ENCODE results near the gene PHKG2. TPM values are rescaled to one million over a fixed set of nuclear protein-coding genes. Genes with fewer than 3 reads are reported as not detected.

The PHKG2 gene
- total RNA-seq, 8 experiments from 2014 or later: 12.0 to 35.7 (median 18.6) TPM

GRCh38 chr16:30748634-30749445, 615 bp downstream of the PHKG2 start:
- peaks cover 0 to 5% of the 10 kb centered on the region in 2 donors for H3K4me1 ChIP-seq (replicated peaks in 1 of 2)
- ATAC-seq (replicated peaks in 6 of 8): peak; percentile 29 to 70 (median 48)
- in situ Hi-C loops (cut with MboI; ENCODE audit: low pct_unique_long_range_greater_than_20kb in 2 of 9, low sequenced_read_pairs in 9 of 9, unreplicated experiment in 9 of 9): no loop called here
- 53% methylated on average over 3 of the region's 36 CpGs; no CpG with 5 or more reads in 9 of the 10 experiments for WGBS, 10 experiments
- H3K4me3 ChIP-seq: peak overlapping the region; percentile 67 to 83 (median 79)
- H3K27ac ChIP-seq: peak overlapping the region; percentile 79 to 84

- 79 to 100% (median 94%) methylated on average over 1 to 4 of the region's 4 CpGs; no CpG with 5 or more reads in 3 of the 10 experiments for WGBS, 10 experiments
- Histone ChIP-seq H3K4me1 (replicated peaks in 1 of 2) (peaks cover 0 to 5% of the 10 kb centered on the region in 2 donors), H3K4me3 (no peak overlapping the region), H3K27ac (no peak overlapping the region)
- ATAC-seq (replicated peaks in 6 of 8): no peak
- in situ Hi-C loops (cut with MboI; ENCODE audit: low pct_unique_long_range_greater_than_20kb in 2 of 9, low sequenced_read_pairs in 9 of 9, unreplicated experiment in 9 of 9): loop anchor here in 1 of 9 experiments (10.0 kb wide), 1 partner anchor 45 kb away; no protein-coding TSS in a partner anchor
Observed at GRCh38 chr16:30750201-30750600, 2.0 kb downstream of the PHKG2 start.

DNA sequence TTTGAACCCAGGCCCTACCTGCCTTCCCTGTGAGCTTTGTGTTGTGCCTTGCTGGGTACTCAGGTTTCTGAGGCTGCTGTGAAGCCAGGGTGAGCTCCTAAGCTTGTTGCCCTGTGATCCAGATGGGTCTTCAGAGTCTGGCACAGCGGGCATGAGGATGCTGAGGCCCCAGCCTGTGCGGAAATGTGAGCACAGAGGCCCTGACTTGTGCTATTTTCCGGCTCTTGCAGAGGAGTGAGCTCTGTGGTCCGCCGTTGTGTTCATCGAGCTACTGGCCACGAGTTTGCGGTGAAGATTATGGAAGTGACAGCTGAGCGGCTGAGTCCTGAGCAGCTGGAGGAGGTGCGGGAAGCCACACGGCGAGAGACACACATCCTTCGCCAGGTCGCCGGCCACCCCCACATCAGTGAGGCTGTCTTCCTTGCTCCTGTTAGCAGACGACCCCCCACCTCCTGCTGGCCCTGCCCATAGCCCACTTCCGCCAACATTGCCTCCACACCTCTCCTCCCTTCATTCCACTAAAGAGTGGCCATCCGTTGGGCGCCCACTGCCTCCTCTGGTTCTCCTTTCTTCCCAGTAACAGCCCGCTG, 2.7 kb downstream of the PHKG2 start:
- no peak for ATAC-seq (replicated peaks in 6 of 8)
- in situ Hi-C loops (cut with MboI; ENCODE audit: low pct_unique_long_range_greater_than_20kb in 2 of 9, low sequenced_read_pairs in 9 of 9, unreplicated experiment in 9 of 9): loop anchor here in 1 of 9 experiments (10.0 kb wide), 1 partner anchor 46 kb away; no protein-coding TSS in a partner anchor
- Histone ChIP-seq H3K27ac (no peak overlapping the region), H3K4me3 (no peak overlapping the region), H3K4me1 (replicated peaks in 1 of 2) (peaks cover 0 to 5% of the 10 kb centered on the region in 2 donors)
- 71 to 100% (median 98%) methylated on average over 1 to 5 of the region's 20 CpGs; no CpG with 5 or more reads in 6 of the 10 experiments for WGBS, 10 experiments

- ATAC-seq (replicated peaks in 6 of 8): no peak
- 49 to 100% (median 90%) methylated on average over 1 to 2 of the region's 4 CpGs; no CpG with 5 or more reads in 6 of the 10 experiments for WGBS, 10 experiments
- no peak overlapping the region for H3K4me3 ChIP-seq
- H3K27ac ChIP-seq: no peak overlapping the region
- H3K4me1 ChIP-seq (replicated peaks in 1 of 2): no peaks in the 10 kb centered on the region
- in situ Hi-C loops (cut with MboI; ENCODE audit: low pct_unique_long_range_greater_than_20kb in 2 of 9, low sequenced_read_pairs in 9 of 9, unreplicated experiment in 9 of 9): loop anchor here in 1 of 9 experiments (10.0 kb wide), 1 partner anchor 49 kb away; no protein-coding TSS in a partner anchor
Observed at GRCh38 chr16:30753596-30753995, 5.4 kb downstream of the PHKG2 start.

GRCh38 chr16:30755955-30756780, 7.9 kb downstream of the PHKG2 start:
- H3K27ac ChIP-seq: no peak overlapping the region
- in situ Hi-C loops (cut with MboI; ENCODE audit: low pct_unique_long_range_greater_than_20kb in 2 of 9, low sequenced_read_pairs in 9 of 9, unreplicated experiment in 9 of 9): loop anchor here in 1 of 9 experiments (10.0 kb wide), 1 partner anchor 51 kb away; no protein-coding TSS in a partner anchor
- peak in 3 of 8 experiments; percentile 2 to 10 (median 8) for ATAC-seq (replicated peaks in 6 of 8)
- no peak overlapping the region for H3K4me3 ChIP-seq
- 80 to 100% (median 96%) methylated on average over 1 to 5 of the region's 20 CpGs for WGBS, 10 experiments
- H3K4me1 ChIP-seq (replicated peaks in 1 of 2): peaks cover 6 to 7% of the 10 kb centered on the region in 2 donors

DNA sequence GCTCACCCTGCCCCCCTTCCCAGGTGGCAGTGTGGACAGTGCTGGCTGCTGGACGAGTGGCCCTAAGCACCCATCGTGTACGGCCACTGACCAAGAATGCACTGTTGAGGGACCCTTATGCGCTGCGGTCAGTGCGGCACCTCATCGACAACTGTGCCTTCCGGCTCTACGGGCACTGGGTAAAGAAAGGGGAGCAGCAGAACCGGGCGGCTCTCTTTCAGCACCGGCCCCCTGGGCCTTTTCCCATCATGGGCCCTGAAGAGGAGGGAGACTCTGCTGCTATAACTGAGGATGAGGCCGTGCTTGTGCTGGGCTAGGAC, 8.5 kb downstream of the PHKG2 start:
- ATAC-seq (replicated peaks in 6 of 8): no peak
- no peak overlapping the region for H3K27ac ChIP-seq
- H3K4me3 ChIP-seq: no peak overlapping the region
- in situ Hi-C loops (cut with MboI; ENCODE audit: low pct_unique_long_range_greater_than_20kb in 2 of 9, low sequenced_read_pairs in 9 of 9, unreplicated experiment in 9 of 9): loop anchor here in 1 of 9 experiments (10.0 kb wide), 1 partner anchor 52 kb away; no protein-coding TSS in a partner anchor
- peaks cover 6 to 7% of the 10 kb centered on the region in 2 donors for H3K4me1 ChIP-seq (replicated peaks in 1 of 2)
- 60 to 100% (median 91%) methylated on average over 1 to 9 of the region's 13 CpGs; no CpG with 5 or more reads in 4 of the 10 experiments for WGBS, 10 experiments

GRCh38 chr16:30757316-30757715, 9.1 kb downstream of the PHKG2 start:
- no peak overlapping the region for H3K27ac ChIP-seq
- ATAC-seq (replicated peaks in 6 of 8): no peak
- peaks cover 6 to 7% of the 10 kb centered on the region in 2 donors for H3K4me1 ChIP-seq (replicated peaks in 1 of 2)
- no peak overlapping the region for H3K4me3 ChIP-seq
- in situ Hi-C loops (cut with MboI; ENCODE audit: low pct_unique_long_range_greater_than_20kb in 2 of 9, low sequenced_read_pairs in 9 of 9, unreplicated experiment in 9 of 9): loop anchor here in 1 of 9 experiments (10.0 kb wide), 1 partner anchor 53 kb away; no protein-coding TSS in a partner anchor
- 20 to 100% (median 82%) methylated on average over 1 to 4 of the region's 7 CpGs; no CpG with 5 or more reads in 6 of the 10 experiments for WGBS, 10 experiments

DNA sequence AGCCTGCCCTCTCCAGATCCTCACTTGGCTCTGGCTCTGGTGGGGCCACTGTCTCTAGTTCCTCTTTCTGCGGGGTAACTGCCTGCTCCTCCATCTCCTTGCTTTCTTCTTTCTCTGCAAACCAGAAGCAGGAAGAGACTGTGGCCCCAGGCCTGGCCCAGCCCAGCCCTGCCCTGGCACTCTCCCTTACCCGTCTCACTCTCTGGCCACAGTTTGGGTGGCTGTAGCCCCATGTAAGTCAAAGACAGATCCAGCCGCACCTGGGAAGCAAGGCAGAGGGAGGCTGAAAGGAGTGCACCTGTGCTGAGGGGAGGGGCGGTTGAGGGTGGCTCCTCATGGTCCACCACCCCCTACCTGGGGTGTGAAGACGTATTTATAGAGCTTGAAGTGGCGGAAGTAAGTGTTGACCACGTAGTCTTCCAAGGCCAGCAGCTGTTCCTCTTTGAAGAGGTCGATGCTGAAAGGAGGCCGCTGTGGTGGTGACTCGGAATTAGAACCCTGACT, 10.8 kb downstream of the PHKG2 start:
- in situ Hi-C loops (cut with MboI; ENCODE audit: low pct_unique_long_range_greater_than_20kb in 2 of 9, low sequenced_read_pairs in 9 of 9, unreplicated experiment in 9 of 9): loop anchor here in 1 of 9 experiments (10.0 kb wide), 1 partner anchor 54 kb away; no protein-coding TSS in a partner anchor
- no peak overlapping the region for H3K4me3 ChIP-seq
- H3K27ac ChIP-seq: no peak overlapping the region
- ATAC-seq (replicated peaks in 6 of 8): no peak
- peaks cover 15 to 18% of the 10 kb centered on the region in 2 donors for H3K4me1 ChIP-seq (replicated peaks in 1 of 2)
- WGBS, 10 experiments: 56 to 100% (median 90%) methylated on average over 1 to 3 of the region's 10 CpGs; no CpG with 5 or more reads in 3 of the 10 experiments

GRCh38 chr16:30760001-30760559, 11.9 kb downstream of the PHKG2 start:
- no peak overlapping the region for H3K27ac ChIP-seq
- no peak for ATAC-seq (replicated peaks in 6 of 8)
- in situ Hi-C loops (cut with MboI; ENCODE audit: low pct_unique_long_range_greater_than_20kb in 2 of 9, low sequenced_read_pairs in 9 of 9, unreplicated experiment in 9 of 9): no loop called here
- H3K4me3 ChIP-seq: peak overlapping the region in 1 of 5 donors; percentile 89
- H3K4me1 ChIP-seq (replicated peaks in 1 of 2): peaks cover 15 to 18% of the 10 kb centered on the region in 2 donors
- WGBS, 10 experiments: 67 to 88% (median 84%) methylated on average over 1 to 7 of the region's 7 CpGs; no CpG with 5 or more reads in 6 of the 10 experiments

DNA sequence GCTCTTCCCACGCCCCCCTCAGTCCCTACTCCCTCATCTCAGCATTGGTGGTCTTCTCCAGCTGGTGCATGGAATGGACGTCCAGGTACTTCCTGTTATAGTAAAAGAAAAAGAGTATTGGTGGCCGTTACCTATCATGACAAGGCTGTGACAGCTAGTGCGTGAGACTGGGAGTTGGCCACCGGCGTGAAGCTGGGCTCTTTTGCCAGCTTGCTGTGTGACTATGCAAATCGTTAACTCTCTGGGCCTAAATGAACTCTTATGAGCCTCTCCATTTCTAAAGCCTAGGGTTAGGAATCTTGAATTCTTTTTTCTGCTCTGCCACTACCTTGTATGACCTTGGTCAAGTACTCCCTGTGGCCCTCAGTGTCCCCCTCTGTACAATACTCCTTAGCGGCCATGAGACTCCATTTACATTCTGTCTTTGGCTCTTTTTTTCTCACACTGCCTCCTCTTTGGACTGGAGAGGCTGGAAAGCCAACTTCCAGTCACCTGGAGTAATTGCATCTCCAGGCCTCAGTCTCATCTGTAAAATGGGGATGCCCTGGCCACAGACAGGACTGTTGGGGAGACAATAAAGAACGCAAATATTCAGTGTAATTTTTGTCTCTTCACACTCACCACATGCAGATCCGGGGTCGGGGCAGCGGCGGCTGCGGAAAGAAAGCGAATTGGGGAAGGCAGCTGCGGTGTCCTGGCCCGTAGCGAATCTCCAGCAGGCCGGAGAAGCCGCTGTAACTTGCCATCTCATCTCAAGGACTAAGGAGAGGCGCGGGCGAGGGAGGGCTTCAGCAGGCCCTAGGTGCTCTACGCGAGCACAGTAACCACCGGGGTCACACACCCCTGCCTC, 12.6 kb downstream of the PHKG2 start:
- whole genome bisulfite sequencing, 10 experiments: 14 to 100% (median 40%) methylated on average over 1 to 23 of the region's 26 CpGs; no CpG with 5 or more reads in 2 of the 10 experiments
- Histone ChIP-seq H3K4me3 (peak overlapping the region; percentile 69 to 92 (median 85)), H3K27ac (peak overlapping the region; percentile 41 to 47), H3K4me1 (replicated peaks in 1 of 2) (peaks cover 15 to 18% of the 10 kb centered on the region in 2 donors)
- in situ Hi-C loops (cut with MboI; ENCODE audit: low pct_unique_long_range_greater_than_20kb in 2 of 9, low sequenced_read_pairs in 9 of 9, unreplicated experiment in 9 of 9): no loop called here
- no peak for ATAC-seq (replicated peaks in 6 of 8)

- peak; percentile 32 to 64 (median 42) for ATAC-seq (replicated peaks in 6 of 8)
- peaks cover 15 to 18% of the 10 kb centered on the region in 2 donors for H3K4me1 ChIP-seq (replicated peaks in 1 of 2)
- WGBS, 10 experiments: 0% methylated on average over 2 to 26 of the region's 64 CpGs; no CpG with 5 or more reads in 5 of the 10 experiments
- H3K4me3 ChIP-seq: peak overlapping the region; percentile 69 to 92 (median 85)
- in situ Hi-C loops (cut with MboI; ENCODE audit: low pct_unique_long_range_greater_than_20kb in 2 of 9, low sequenced_read_pairs in 9 of 9, unreplicated experiment in 9 of 9): no loop called here
- peak overlapping the region; percentile 41 to 47 for H3K27ac ChIP-seq
Observed at GRCh38 chr16:30761427-30761927, 13.3 kb downstream of the PHKG2 start.

Data from motor neuron (in vitro differentiated cells).